Measurements from ENCODE around the gene TIE1. TPM values are rescaled to one million over a fixed set of nuclear protein-coding genes. Genes with fewer than 3 reads are reported as not detected.

Gene TIE1
- total RNA-seq, 1 experiment from 2014 or later: 1.2 TPM

DNA sequence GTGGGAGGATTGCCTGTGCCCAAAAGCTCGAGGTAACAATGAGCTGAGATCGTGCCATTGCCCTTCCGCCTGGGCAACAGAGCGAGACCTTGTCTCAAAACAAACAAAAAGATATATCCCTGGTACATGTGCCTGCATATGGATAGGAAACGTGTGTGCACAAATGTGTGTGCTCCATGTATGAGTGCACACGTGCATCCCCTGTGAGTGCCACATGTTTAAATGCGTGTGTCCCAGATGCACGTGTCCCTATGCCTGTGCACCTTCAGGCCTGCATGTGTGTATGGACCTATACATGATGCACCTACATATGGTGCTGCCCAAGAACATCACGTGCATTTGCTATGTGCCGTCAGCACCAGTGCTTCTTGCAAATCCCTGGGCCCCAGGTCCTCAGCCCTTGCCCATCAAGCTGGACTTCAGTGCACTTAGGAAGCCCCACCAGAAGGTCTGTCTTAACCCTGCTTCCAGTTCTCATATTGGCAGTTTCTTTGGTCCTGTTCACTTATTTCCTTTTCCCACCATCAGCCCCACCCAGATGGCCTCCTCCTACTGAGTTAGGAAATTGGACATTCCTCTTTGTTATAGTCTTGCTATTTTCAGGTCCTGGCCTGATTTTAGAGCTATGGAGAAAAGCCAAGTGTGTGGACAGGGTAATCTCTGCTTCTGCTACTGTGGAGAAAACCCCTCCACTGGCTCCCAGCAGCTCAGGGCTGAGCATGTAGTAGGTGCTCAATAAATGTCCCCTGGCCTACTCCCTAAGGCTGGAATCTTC lies 15.4 kb downstream of the TIE1 start:
- no peaks in the 10 kb centered on the region for H3K9me3 ChIP-seq (ENCODE audit: control insufficient read depth, low read depth, low read length)
- H4K8ac ChIP-seq (replicated peaks; ENCODE audit: insufficient read length, low read depth, low read length): no peak overlapping the region
- H2BK5ac ChIP-seq (ENCODE audit: insufficient read length, low read length): no peak overlapping the region
- H2BK20ac ChIP-seq (ENCODE audit: low read depth, low read length, poor library complexity, severe bottlenecking): no peak overlapping the region
- Mint-ChIP-seq H3K36me3 (ENCODE audit: insufficient read depth in 1 of 3, low read depth in 3 of 3) (no peaks in the 10 kb centered on the region), H3K9me3 (no peaks in the 10 kb centered on the region), H3K27ac (no peak overlapping the region), H3K4me1 (peaks cover 7 to 11% of the 10 kb centered on the region in 2 experiments), H3K4me3 (no peak overlapping the region), H3K27me3 (ENCODE audit: low read depth) (no peaks in the 10 kb centered on the region; the same call in none of the 2 replicates)
- H3K4me1 ChIP-seq (ENCODE audit: insufficient read depth, low read length): no peaks in the 10 kb centered on the region
- no peaks in the 10 kb centered on the region for H3K79me2 ChIP-seq (ENCODE audit: insufficient read depth, low read length)
- no peaks in the 10 kb centered on the region for H3K27me3 ChIP-seq (ENCODE audit: insufficient read depth, low read length)
- no peaks in the 10 kb centered on the region for H3K23me2 ChIP-seq (ENCODE audit: insufficient read length, low read depth, low read length, poor library complexity, severe bottlenecking)
- no peak overlapping the region for H3K14ac ChIP-seq (ENCODE audit: insufficient read depth, low read length)
- no peak overlapping the region for H2BK12ac ChIP-seq (ENCODE audit: insufficient read length, low read depth, low read length)
- H3K4ac ChIP-seq (ENCODE audit: low read depth, low read length): no peak overlapping the region
- no peak overlapping the region for H4K91ac ChIP-seq (ENCODE audit: insufficient read length, low read depth, low read length)
- H3K27ac ChIP-seq (ENCODE audit: insufficient read length, low read depth, low read length): no peak overlapping the region
- no peak overlapping the region for H2BK120ac ChIP-seq (ENCODE audit: low read depth, low read length, poor library complexity, severe bottlenecking)
- no peak overlapping the region for H3T11ph ChIP-seq (ENCODE audit: low read length)
- no peak overlapping the region for H2AK5ac ChIP-seq (ENCODE audit: insufficient read length, low read length)
- H2AFZ ChIP-seq (ENCODE audit: low read length): no peak overlapping the region
- no peak overlapping the region for H3K56ac ChIP-seq (ENCODE audit: insufficient read length, low read depth, low read length)
- no peak overlapping the region for H3K23ac ChIP-seq (ENCODE audit: insufficient read length, low read depth, low read length)
- no peak overlapping the region for H3K4me2 ChIP-seq (ENCODE audit: insufficient read depth, insufficient read length, low read length)
- WGBS (ENCODE audit: extremely low coverage, insufficient read length, low lambda C conversion rate): no CpG with 5 or more reads among the region's 10 CpGs
- TF ChIP-seq, protein P1, sequence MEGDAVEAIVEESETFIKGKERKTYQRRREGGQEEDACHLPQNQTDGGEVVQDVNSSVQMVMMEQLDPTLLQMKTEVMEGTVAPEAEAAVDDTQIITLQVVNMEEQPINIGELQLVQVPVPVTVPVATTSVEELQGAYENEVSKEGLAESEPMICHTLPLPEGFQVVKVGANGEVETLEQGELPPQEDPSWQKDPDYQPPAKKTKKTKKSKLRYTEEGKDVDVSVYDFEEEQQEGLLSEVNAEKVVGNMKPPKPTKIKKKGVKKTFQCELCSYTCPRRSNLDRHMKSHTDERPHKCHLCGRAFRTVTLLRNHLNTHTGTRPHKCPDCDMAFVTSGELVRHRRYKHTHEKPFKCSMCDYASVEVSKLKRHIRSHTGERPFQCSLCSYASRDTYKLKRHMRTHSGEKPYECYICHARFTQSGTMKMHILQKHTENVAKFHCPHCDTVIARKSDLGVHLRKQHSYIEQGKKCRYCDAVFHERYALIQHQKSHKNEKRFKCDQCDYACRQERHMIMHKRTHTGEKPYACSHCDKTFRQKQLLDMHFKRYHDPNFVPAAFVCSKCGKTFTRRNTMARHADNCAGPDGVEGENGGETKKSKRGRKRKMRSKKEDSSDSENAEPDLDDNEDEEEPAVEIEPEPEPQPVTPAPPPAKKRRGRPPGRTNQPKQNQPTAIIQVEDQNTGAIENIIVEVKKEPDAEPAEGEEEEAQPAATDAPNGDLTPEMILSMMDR (conservative IDR thresholded peaks at IDR 0.05): no peak
- no peak overlapping the region for H3K18ac ChIP-seq (ENCODE audit: insufficient read length, low read depth, low read length)
- H4K5ac ChIP-seq (ENCODE audit: insufficient read length, low read depth, low read length): no peak overlapping the region
- H4K20me1 ChIP-seq (ENCODE audit: control insufficient read depth, insufficient read depth, insufficient read length): no peaks in the 10 kb centered on the region
- no peak overlapping the region for H3K9ac ChIP-seq (ENCODE audit: extremely low read depth, insufficient read length, low read length)
- no peak overlapping the region for H2BK15ac ChIP-seq (ENCODE audit: low read depth, low read length)
- no peaks in the 10 kb centered on the region for H3K79me1 ChIP-seq (ENCODE audit: insufficient read depth, low read depth, low read length, poor library complexity, severe bottlenecking)
- no peak for DNase-seq
